ENCODE results near the gene OR52K1.
"Not testable (repeated sequence)": the region's sequence is repeated elsewhere in the genome, so short reads cannot be mapped to it uniquely, and the experiment has no call there.

The OR52K1 gene

GRCh38 chr11:4482445-4482844, at the start of gene OR52K1:
Gene OR52K1, plus strand, starts transcription at chr11:4482646. Its CDS starts 6,255 bp downstream, at chr11:4488901.
- no peak for DNase-seq (ENCODE audit: low spot score)

DNA sequence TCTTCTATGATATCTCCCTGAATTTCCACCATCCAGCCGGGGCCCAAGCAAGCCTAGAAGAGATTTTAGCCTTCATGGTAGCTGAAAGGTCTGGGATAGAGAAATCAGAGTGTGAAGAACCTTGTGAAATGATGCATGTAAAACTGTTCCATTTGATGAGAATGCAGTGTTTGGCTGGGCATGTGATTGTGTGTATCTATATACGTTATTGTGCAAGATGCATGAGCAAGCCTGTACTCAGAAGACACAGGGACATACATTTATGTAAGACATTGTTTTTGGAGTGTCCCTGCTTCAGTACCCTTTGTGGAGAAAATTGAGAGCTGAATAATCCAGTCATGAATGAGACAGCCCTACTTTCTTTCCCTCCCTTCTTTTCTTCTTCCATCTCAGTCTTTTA, 48.6 kb upstream of the OR52K1 start:
- DNase-seq (ENCODE audit: low spot score), result no peak

DNA sequence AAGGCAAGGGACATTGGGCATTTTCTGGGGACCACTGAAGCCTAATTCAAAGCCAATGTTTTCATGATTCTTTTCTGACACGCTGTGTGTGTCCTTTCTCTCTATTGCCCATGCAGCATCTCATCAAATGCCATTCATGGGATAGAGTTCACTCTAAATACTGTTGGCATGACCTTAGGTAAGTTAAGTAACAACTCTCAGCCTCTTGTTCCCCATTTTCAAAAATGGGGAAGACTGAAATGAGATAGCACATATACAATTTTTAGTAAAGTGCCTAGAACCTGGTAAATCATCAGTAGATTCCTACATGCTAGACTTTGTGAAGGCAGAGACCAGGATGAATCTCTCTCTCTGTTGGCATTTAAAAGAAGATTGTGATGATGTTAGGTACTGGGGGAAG, 46.0 kb upstream of the OR52K1 start:
- DNase-seq (ENCODE audit: low spot score), result no peak

GRCh38 chr11:4441515-4441914, 40.9 kb upstream of the OR52K1 start:
- no peak for DNase-seq (ENCODE audit: low spot score)

DNA sequence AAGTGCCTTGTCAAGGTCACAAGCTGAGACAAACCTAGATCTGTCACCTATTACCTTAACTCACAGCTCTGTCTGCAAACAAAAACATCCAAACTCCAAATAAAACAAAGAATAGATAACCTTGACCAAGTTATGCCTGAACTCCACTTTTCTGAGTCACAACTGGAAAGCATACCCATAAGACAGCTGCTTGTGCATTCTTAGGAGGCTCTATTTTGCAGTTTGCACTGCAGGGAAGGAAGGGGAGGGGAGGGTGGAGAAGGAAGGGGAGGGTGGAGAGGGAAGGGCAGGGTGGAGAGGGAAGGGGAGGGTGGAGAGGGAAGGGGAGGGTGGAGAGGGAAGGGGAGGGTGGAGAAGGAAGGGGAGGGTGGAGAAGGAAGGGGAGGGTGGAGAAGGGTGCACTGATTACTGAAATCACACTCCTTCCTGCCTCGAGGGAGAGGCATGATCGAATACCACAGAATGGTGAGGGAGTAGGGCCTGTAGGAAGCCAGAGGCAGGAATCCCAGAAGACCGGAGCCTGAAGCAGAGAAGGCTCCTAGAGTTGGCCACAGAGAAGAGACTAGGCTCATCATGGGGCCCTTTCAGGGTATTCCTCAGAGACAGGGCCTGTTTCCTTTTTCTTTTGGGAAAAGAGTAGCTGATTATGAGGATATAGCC, 39.1 kb upstream of the OR52K1 start:
- DNase-seq (ENCODE audit: low spot score), result no peak

GRCh38 chr11:4448995-4449394, 33.5 kb upstream of the OR52K1 start, which contains the start of gene OR52K2:
Gene OR52K2, plus strand, starts transcription at chr11:4449295. Its CDS starts 45 bp downstream, at chr11:4449340.
- no peak for DNase-seq (ENCODE audit: low spot score)

GRCh38 chr11:4453118-4453517, 29.3 kb upstream of the OR52K1 start:
- DNase-seq (ENCODE audit: low spot score), result no peak

DNA sequence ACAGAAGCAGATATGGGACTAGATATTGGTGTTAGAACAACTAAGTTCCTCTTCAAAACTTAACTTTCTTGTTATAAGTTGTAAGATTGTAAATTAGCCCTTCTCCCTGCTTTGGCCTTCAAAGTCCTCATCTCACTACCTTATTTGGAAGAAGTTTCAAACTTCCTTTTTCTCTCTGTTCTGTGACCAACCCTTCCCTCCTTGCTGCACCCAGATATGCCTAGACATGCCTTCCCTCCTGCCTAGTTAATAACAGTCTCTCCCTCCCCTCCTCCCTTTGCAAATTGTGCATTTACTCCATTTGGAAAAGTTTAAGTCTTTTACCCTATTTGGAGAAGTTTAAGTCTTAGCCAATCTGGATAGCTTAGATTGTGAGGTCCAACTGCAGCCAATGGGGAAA, 28.4 kb upstream of the OR52K1 start:
- no peak for DNase-seq (ENCODE audit: low spot score)

DNA sequence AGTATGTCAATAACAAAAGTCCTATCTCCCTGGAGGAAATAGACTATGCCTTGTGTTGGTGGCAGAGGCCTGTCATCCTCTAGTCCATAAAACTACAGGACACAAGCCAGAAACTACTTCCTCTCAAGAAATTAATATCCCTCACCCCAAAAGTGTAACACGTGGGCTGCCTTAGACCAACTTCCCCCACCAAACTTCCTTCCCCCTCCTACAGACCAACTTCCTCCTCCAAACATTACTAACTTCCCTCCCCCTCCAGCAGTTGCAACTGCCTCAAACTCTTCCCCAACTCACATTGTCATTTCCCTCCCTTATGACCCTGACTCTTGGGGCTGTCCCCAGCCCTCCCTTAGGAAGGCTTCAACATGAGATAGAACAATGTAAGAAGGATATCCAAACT, 27.0 kb upstream of the OR52K1 start:
- peak; percentile 4 for DNase-seq (ENCODE audit: low spot score)

GRCh38 chr11:4459500-4459899, 22.9 kb upstream of the OR52K1 start:
- DNase-seq (ENCODE audit: low spot score), result no peak

- DNase-seq (ENCODE audit: low spot score), result no peak
Observed at GRCh38 chr11:4460151-4460550, 22.3 kb upstream of the OR52K1 start.

DNA sequence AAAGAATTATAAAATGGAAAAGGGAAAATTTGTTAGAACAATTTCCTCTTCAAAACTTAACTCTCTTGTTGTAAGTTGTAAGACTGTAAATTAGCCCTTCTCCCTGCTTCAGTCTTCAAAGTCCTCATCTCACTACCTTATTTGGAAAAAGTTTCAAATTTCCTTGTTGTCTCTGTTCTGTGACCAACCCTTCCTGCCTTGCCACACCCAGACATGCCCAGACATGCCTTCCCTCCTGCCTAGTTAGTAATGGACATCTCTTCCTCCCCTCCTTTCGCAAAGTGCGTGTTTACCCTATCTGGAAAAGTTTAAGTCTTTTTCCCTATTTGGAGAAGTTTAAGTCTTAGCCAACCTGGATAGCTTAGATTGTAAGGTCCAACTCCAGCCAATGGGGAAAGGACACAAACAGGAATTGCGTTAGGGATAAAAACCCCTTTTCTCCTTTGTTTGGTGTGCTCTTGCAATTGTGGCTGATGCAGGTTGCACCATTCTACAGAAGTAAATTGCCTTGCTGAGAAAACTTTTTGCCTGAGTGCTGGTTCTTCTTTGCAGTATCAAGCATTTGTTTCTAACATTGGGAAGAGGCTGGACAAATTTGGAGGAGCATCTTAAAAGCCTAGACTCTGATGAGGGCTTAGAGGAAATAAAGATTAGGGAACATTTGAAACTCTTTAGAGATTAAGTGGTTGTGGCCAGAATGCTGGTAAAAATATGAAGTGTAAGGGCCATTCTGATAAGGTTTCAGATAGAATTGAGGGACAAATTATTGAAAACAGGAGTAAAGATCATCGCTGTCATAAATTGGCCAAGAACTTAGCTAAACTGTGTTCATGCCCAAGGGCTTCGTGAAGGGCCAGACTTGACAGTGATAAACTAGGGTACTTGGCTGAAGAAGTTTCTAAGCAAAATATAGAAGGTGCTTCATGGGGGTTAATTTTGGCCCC, 18.0 kb upstream of the OR52K1 start:
- DNase-seq (ENCODE audit: low spot score), result no peak

GRCh38 chr11:4465407-4465806, 17.0 kb upstream of the OR52K1 start:
- no peak for DNase-seq (ENCODE audit: low spot score)

- no peak for DNase-seq (ENCODE audit: low spot score)
Observed at GRCh38 chr11:4466131-4466870, 16.1 kb upstream of the OR52K1 start.

- no peak for DNase-seq (ENCODE audit: low spot score)
Observed at GRCh38 chr11:4466871-4467442, 15.5 kb upstream of the OR52K1 start.

DNA sequence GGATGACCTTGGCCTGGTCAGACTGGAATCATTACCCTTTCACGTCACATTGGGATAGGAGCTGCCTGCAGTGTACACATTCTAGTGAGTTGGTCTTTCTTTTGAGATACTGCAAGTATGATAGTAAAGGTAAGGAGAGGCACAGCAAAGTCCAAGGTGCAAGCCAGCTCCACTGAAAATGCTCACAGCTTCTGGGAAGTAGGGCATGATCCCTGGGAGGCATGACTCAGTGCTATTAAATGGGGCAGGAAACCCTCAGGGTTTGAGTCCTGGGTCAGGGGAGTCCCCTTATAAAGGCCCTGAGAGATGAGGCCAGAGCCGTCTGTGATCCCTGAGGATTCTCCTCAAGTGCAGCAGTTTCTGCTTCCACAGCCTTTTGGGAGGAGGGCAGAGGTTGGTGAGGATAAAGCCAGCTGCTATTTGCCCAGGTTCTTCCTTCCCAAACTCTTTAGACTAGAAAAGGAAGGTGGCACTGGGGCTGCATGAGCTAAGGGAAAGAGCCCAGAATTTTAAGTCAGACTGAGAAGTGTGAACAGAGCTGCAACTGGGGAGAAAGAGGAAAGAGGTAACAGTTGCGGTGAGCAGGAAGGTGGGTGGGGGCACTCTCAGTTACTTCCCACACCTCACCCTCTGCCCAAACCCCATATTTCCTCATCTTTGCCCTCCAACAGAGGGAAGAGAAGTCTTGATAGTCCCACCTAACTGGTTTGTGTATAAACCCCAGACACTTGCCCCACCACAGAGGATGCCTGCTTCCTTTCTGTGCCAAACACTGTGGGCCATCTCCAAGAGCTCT, 14.4 kb upstream of the OR52K1 start:
- no peak for DNase-seq (ENCODE audit: low spot score)

- DNase-seq (ENCODE audit: low spot score), result no peak
Observed at GRCh38 chr11:4479644-4480043, 2.8 kb upstream of the OR52K1 start.

- DNase-seq (ENCODE audit: low spot score), result no peak
Observed at GRCh38 chr11:4480577-4481239, 1.7 kb upstream of the OR52K1 start.

DNA sequence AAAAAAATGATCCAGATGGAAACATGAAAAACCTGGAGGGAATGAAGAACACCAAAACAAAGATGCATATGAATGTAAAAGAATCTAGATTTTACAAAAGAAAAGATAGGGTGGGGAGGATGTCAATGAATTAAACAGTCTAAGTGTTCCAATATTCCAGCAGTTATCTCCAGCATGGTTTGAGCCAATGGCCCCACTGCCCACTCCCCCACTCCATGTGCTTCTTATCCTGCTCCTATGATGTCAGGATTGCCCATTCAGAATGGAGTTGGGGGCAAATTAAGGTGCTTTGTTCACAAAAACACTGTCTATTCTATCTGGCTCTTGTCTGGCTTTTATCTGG, 1.2 kb upstream of the OR52K1 start:
- no peak for DNase-seq (ENCODE audit: low spot score)

DNA sequence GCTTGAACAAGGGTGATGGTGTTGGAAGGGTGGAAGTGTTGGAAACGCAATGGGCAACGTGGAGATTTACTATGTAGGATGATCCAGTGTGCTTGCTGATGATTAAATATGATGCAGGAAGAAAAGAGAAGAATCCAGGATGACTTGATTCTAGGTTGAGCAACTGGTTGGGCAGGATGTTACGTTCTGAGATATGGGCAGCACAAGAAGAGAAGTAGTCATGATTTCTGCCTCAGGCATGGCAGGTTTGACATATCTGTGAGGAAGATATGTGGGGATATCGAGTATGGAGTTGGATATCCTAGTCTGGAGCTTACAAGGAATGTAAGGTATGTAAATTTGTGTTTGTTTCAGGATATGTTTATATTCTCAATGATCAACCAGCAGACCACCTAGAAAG, 1.9 kb downstream of the OR52K1 start:
- no peak for DNase-seq (ENCODE audit: low spot score)

DNA sequence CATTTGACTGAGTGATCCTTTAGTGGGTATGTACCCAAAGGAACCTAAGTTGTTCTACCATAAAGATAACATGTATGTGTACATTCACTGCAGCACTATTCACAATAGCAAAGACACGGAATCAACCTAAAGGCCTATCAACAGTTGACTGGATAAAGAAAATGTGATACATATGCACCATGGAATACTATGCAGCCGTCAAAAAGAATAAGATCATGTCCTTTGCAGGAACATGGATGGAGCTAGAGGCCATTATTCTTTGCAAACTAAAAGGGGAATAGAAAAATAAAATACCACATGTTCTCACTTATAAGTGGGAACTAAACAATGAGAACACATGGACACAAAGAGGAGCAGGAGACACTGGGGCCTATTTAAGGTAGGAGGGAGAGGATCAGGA, 9.0 kb downstream of the OR52K1 start:
- not testable (repeated sequence) for DNase-seq (ENCODE audit: low spot score)

All from putamen (tissue), 1 donor.